IPS DF 19.7 (cell line): Measurements from ENCODE around the gene STK38L.
"Not testable (repeated sequence)": the region's sequence is repeated elsewhere in the genome, so short reads cannot be mapped to it uniquely, and the experiment has no call there.

ENCODE experiments used
- DNase-seq: peaks from one replicate; pipeline ENCODE4 v3.0.0-alpha.2; 2013; ENCODE audit warnings: low read depth, low spot score

The STK38L gene

GRCh38 chr12:27226407-27226929 is 17.6 kb upstream of the STK38L start:
- DNase-seq, result no peak

GRCh38 chr12:27229367-27229766 is 14.7 kb upstream of the STK38L start:
- no peak for DNase-seq

GRCh38 chr12:27231374-27231773 is 12.7 kb upstream of the STK38L start:
- not testable (repeated sequence) for DNase-seq

- no peak for DNase-seq
Measured at GRCh38 chr12:27233814-27234213, 10.3 kb upstream of the STK38L start.

GRCh38 chr12:27236498-27236897 is 7.6 kb upstream of the STK38L start:
- no peak for DNase-seq

GRCh38 chr12:27237790-27238771 is 6.0 kb upstream of the STK38L start:
- DNase-seq, result no peak

GRCh38 chr12:27243006-27243405 is 1.1 kb upstream of the STK38L start:
- DNase-seq, result no peak

- no peak for DNase-seq
Measured at GRCh38 chr12:27244689-27245488, 803 bp downstream of the STK38L start.

GRCh38 chr12:27246141-27246540 is 2.1 kb downstream of the STK38L start:
- DNase-seq, result no peak

- DNase-seq, result no peak
Measured at GRCh38 chr12:27246774-27247173, 2.7 kb downstream of the STK38L start.

- DNase-seq, result no peak
Measured at GRCh38 chr12:27252934-27253333, 8.8 kb downstream of the STK38L start.

- DNase-seq, result no peak
Measured at GRCh38 chr12:27253347-27253746, 9.3 kb downstream of the STK38L start.

- no peak for DNase-seq
Measured at GRCh38 chr12:27255806-27256205, 11.7 kb downstream of the STK38L start.

- no peak for DNase-seq
Measured at GRCh38 chr12:27257104-27257843, 13.2 kb downstream of the STK38L start.

- no peak for DNase-seq
Measured at GRCh38 chr12:27260746-27261145, 16.7 kb downstream of the STK38L start.

GRCh38 chr12:27261866-27262265 is 17.8 kb downstream of the STK38L start:
- DNase-seq, result no peak

- no peak for DNase-seq
Measured at GRCh38 chr12:27270148-27270547, 26.1 kb downstream of the STK38L start.

- DNase-seq, result no peak
Measured at GRCh38 chr12:27271206-27271605, 27.1 kb downstream of the STK38L start.

GRCh38 chr12:27272373-27273028 is 28.4 kb downstream of the STK38L start:
- DNase-seq, result no peak

GRCh38 chr12:27273114-27273513 is 29.0 kb downstream of the STK38L start:
- no peak for DNase-seq

- no peak for DNase-seq
Measured at GRCh38 chr12:27274706-27275105, 30.6 kb downstream of the STK38L start.
